GM21360 (cell line): ENCODE measurements around the gene TXK.
A peak's percentile ranks its signal among the peaks of the same experiment; 100 is the strongest.

Source experiments
- ATAC-seq: cut with Tn5 transposase; IDR thresholded peaks from one replicate; pipeline ENCODE4 v1.9.1; 2021; ENCODE audit warnings: mild to moderate bottlenecking, moderate library complexity; ENCODE audit not compliant: unreplicated experiment

The TXK gene

GRCh38 chr4:48027653-48028052 lies 106.4 kb downstream of the TXK start:
- ATAC-seq, result peak; percentile 82

GRCh38 chr4:48025005-48025404 lies 109.0 kb downstream of the TXK start:
- ATAC-seq, result no peak

- ATAC-seq, result no peak
Observed at GRCh38 chr4:48024522-48024921, 109.5 kb downstream of the TXK start.

GRCh38 chr4:48022192-48022799 lies 111.8 kb downstream of the TXK start:
- ATAC-seq, result no peak

- ATAC-seq, result no peak
Observed at GRCh38 chr4:48021100-48021499, 113.0 kb downstream of the TXK start.

- ATAC-seq, result no peak
Observed at GRCh38 chr4:48018112-48018511, 115.9 kb downstream of the TXK start.

GRCh38 chr4:48017108-48017571 lies 116.9 kb downstream of the TXK start:
- no peak for ATAC-seq
